Thyroid gland (tissue), 4 donors: ENCODE data around the gene ZBTB8A.

Experiments
- POLR2A ChIP-seq, 2 donors: fragments of 450-650 bp; IDR thresholded peaks; one replicate each; pipeline ENCODE4 v1.6.1; 2017; ENCODE audit warnings: antibody characterized with exemption in 2 of 2, mild to moderate bottlenecking in 2 of 2, moderate library complexity in 1 of 2
- TF ChIP-seq, protein P1 (sequence below), 6 experiments: fragments of 200-600 bp in 3 of 6; fragments of 450-650 bp in 3 of 6; sonication (generic) in 3 of 6; IDR thresholded peaks; one replicate each; pipeline ENCODE4 v1.5.1; 2016 to 2019; ENCODE audit warnings: antibody characterized with exemption in 6 of 6, mild to moderate bottlenecking in 2 of 6, inconsistent platforms in 1 of 6, moderate library complexity in 1 of 6

DNA sequence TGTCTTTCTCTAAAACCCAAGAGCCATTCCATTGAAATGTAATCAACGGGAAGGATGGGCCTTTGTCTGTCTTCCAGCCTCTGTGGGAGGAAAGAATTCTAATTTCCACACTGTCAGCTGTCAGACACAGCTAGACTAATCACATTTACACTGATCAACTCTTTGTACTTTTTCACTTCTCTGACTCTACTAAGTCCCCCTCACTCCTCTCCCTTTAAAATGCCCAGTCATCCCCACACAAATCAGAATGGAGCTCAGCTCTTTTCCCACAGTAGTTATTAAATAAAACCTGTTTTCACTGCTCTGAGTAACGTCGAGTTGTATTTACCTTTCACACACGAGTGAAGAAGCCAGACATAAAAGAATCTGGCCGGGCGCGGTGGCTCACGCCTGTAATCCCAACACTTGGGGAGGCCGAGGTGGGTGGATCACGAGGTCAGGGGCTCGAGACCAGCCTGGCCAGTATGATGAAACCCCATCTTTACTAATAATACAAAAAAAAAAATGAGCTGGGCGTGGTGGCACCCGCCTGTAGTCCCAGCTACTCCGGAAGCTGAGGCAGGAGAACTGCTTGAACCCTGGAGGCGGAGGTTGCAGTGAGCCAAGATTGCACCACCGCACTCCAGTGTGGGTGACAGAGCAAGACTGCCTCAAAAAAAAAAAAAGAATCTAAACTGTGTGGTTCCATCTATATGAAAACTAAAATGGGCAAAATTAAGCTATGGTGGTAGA, 97.9 kb downstream of the ZBTB8A start:
- TF ChIP-seq, protein P1, sequence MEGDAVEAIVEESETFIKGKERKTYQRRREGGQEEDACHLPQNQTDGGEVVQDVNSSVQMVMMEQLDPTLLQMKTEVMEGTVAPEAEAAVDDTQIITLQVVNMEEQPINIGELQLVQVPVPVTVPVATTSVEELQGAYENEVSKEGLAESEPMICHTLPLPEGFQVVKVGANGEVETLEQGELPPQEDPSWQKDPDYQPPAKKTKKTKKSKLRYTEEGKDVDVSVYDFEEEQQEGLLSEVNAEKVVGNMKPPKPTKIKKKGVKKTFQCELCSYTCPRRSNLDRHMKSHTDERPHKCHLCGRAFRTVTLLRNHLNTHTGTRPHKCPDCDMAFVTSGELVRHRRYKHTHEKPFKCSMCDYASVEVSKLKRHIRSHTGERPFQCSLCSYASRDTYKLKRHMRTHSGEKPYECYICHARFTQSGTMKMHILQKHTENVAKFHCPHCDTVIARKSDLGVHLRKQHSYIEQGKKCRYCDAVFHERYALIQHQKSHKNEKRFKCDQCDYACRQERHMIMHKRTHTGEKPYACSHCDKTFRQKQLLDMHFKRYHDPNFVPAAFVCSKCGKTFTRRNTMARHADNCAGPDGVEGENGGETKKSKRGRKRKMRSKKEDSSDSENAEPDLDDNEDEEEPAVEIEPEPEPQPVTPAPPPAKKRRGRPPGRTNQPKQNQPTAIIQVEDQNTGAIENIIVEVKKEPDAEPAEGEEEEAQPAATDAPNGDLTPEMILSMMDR (IDR thresholded peaks at IDR 0.05) = no peak
- no peak for TF ChIP-seq POLR2A (IDR thresholded peaks at IDR 0.05)
